ENCODE measurements around the gene KSR1. TPM values are rescaled to one million over a fixed set of nuclear protein-coding genes. Genes with fewer than 3 reads are reported as not detected.

The KSR1 gene
- total RNA-seq, 2 experiments from 2014 or later, result 53.9 to 58.2 TPM

GRCh38 chr17:27577884-27578717 lies 121.9 kb downstream of the KSR1 start:
- H3K36me3 Mint-ChIP-seq (ENCODE audit: low read depth), result peaks cover 24% of the 10 kb centered on the region
- peaks cover 70% of the 10 kb centered on the region for H3K4me1 Mint-ChIP-seq (ENCODE audit: low read depth)
- H3K9me3 Mint-ChIP-seq, result no peaks in the 10 kb centered on the region
- H3K27ac Mint-ChIP-seq, result peak overlapping the region; percentile 87
- no peak for TF ChIP-seq CTCF (IDR thresholded peaks at IDR 0.05)
- no peak for DNase-seq
- intact Hi-C loops (cut with micrococcal nuclease), result loop anchor here (2.0 kb wide), 1 partner anchor 33 kb away; no protein-coding TSS in a partner anchor
- ATAC-seq, result no peak
- CTCF ChIA-PET, result interaction anchor here (0.8 to 4.1 kb wide), 12 partner anchors 8 to 283 kb away, joined by 3 to 40 read pairs (median 4); no protein-coding TSS in a partner anchor
- POLR2A ChIA-PET, result interaction anchor here (0.9 to 2.3 kb wide), 10 partner anchors 8 to 283 kb away, joined by 3 to 9 read pairs (median 5); partner anchors contain the start of gene KSR1
- H3K27me3 Mint-ChIP-seq, result no peaks in the 10 kb centered on the region
- no peak overlapping the region for H3K4me3 Mint-ChIP-seq

GRCh38 chr17:27578718-27579085 lies 122.5 kb downstream of the KSR1 start:
- Mint-ChIP-seq H3K27ac (peak overlapping the region; percentile 87), H3K27me3 (no peaks in the 10 kb centered on the region), H3K4me3 (peak overlapping the region; percentile 40), H3K9me3 (no peaks in the 10 kb centered on the region), H3K4me1 (ENCODE audit: low read depth) (peaks cover 64% of the 10 kb centered on the region), H3K36me3 (ENCODE audit: low read depth) (peaks cover 29% of the 10 kb centered on the region)
- POLR2A ChIA-PET, result interaction anchor here (1.0 to 2.3 kb wide), 10 partner anchors 9 to 246 kb away, joined by 3 to 9 read pairs (median 5); partner anchors contain the start of gene KSR1
- intact Hi-C loops (cut with micrococcal nuclease), result loop anchor here (2.0 kb wide), 1 partner anchor 34 kb away; no protein-coding TSS in a partner anchor
- DNase-seq, result peak; percentile 92
- CTCF ChIA-PET, result interaction anchor here (0.8 to 4.1 kb wide), 13 partner anchors 9 to 284 kb away, joined by 3 to 40 read pairs (median 4); no protein-coding TSS in a partner anchor
- TF ChIP-seq CTCF (IDR thresholded peaks at IDR 0.05), result no peak
- peak; percentile 78 for ATAC-seq

GRCh38 chr17:27579304-27579703 lies 123.1 kb downstream of the KSR1 start:
- Mint-ChIP-seq H3K9me3 (no peaks in the 10 kb centered on the region), H3K27ac (peak overlapping the region; percentile 87), H3K4me1 (ENCODE audit: low read depth) (peaks cover 58% of the 10 kb centered on the region), H3K36me3 (ENCODE audit: low read depth) (peaks cover 27% of the 10 kb centered on the region), H3K27me3 (no peaks in the 10 kb centered on the region), H3K4me3 (peak overlapping the region; percentile 40)
- CTCF ChIA-PET, result interaction anchor here (1.1 to 4.1 kb wide), 11 partner anchors 21 to 285 kb away, joined by 3 to 40 read pairs (median 3); no protein-coding TSS in a partner anchor
- peak; percentile 51 for ATAC-seq
- intact Hi-C loops (cut with micrococcal nuclease), result loop anchor here (2.0 kb wide), 1 partner anchor 35 kb away; no protein-coding TSS in a partner anchor
- TF ChIP-seq CTCF (IDR thresholded peaks at IDR 0.05), result no peak
- POLR2A ChIA-PET, result interaction anchor here (1.0 to 2.3 kb wide), 14 partner anchors 9 to 247 kb away, joined by 3 to 9 read pairs (median 6); partner anchors contain the start of gene KSR1
- peak; percentile 27 for DNase-seq

GRCh38 chr17:27579897-27580321 lies 123.7 kb downstream of the KSR1 start:
- DNase-seq, result peak; percentile 51
- intact Hi-C loops (cut with micrococcal nuclease), result loop anchor here (2.0 kb wide), 1 partner anchor 35 kb away; no protein-coding TSS in a partner anchor
- TF ChIP-seq CTCF (IDR thresholded peaks at IDR 0.05), result no peak
- Mint-ChIP-seq H3K36me3 (ENCODE audit: low read depth) (peaks cover 25% of the 10 kb centered on the region), H3K27me3 (no peaks in the 10 kb centered on the region), H3K27ac (peak overlapping the region; percentile 72), H3K4me3 (no peak overlapping the region), H3K4me1 (ENCODE audit: low read depth) (peaks cover 52% of the 10 kb centered on the region), H3K9me3 (no peaks in the 10 kb centered on the region)
- POLR2A ChIA-PET, result interaction anchor here (1.0 to 2.3 kb wide), 8 partner anchors 20 to 247 kb away, joined by 3 to 9 read pairs (median 4); partner anchors contain the start of gene KSR1
- CTCF ChIA-PET, result interaction anchor here (0.6 to 4.1 kb wide), 12 partner anchors 10 to 344 kb away, joined by 3 to 40 read pairs (median 4); partner anchors contain the start of gene KSR1
- ATAC-seq, result peak; percentile 46
